Hepatic stellate cell (primary cell): Measurements from ENCODE around the gene OPRL1.
A peak's percentile ranks its signal among the peaks of the same experiment; 100 is the strongest.
"Not testable (repeated sequence)": the region's sequence is repeated elsewhere in the genome, so short reads cannot be mapped to it uniquely, and the experiment has no call there.

Experiments used
- DNase-seq: peaks from one replicate; pipeline ENCODE4 v3.0.0; 2011; ENCODE audit warnings: low spot score

The OPRL1 gene

DNA sequence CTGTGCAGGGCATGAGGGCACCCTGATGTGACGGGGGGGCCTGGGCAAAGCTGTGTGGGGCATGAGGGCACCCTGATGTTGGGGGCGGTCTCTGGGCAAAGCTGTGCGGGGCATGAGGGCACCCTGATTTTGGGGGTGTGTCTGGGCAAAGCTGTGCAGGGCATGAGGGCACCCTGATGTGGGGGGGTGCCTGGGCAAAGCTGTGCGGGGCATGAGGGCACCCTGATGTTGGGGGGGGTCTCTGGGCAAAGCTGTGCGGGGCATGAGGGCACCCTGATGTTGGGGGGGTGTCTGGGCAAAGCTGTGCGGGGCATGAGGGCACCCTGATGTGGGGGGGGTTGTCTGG lies 37.5 kb downstream of the OPRL1 start:
- not testable (repeated sequence) for DNase-seq

DNA sequence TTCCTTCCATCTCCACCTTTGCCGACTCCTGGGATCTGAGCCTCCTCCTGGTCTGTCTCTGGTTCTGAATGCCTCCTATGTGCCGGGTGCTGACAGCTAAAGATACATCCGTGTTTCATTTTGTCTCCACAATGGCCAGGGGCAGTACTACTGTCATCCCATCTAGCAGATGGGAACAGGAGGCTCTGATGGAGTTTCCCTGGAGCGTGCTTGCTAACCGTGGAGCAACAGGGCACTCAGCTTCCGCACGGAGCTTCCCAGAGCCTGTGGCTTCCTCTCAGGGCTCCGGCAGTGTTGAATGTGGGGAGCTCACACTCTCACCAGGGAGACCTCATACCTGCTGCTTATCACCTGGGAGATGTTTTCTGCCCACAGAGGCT lies 39.4 kb downstream of the OPRL1 start:
- DNase-seq: no peak

DNA sequence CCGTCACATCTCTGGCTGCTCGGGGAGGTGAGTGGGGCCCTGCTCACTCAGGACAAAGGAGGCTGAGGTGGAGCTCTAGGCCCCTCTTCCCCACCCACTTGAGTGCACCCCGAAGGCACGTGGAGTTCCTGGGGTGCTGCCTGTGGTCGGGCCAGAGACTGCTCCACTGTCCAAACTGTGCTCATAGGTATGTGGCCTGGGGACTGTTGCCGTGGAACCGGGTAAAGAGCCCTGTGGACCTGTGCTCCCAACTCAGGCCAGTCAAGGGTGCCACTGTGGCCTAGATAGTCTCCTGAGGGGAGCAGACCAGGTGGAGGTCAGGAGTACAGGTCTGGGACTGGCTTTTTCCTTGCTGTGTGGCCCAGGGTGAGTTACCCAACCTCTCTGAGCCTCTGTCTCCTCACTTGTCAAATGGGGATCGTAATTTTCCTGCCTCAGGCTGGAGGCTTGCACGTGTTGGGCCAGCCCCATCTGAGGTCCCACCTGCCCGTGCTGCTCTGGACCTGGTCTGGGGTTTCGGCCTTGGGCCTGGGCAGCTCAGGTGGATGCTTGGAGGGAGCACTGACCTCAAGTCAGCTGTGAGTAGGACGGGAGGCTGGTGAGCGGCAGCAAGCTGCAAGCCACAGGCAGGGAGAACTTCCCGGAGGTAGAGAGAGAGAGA lies 39.9 kb downstream of the OPRL1 start:
- DNase-seq: no peak

DNA sequence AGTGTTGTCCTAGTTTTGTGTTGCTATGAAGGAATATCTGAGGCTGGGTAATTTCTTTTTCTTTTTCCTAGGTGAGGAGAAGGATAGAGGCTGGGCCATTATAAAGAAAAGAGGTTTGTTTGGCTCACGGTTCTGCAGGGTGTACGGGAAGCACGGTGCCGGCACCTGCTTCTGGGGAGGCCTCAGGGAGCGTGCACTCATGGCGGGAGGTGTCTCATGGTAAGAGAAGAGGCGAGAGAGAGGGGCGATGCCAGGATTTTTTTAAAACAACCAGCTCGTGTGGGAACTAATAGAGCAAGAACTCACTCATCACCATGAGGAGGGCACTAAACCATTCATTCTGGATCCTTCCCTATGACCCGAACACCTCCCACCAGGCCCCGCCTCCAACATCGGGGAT lies 41.7 kb downstream of the OPRL1 start:
- no peak for DNase-seq

DNA sequence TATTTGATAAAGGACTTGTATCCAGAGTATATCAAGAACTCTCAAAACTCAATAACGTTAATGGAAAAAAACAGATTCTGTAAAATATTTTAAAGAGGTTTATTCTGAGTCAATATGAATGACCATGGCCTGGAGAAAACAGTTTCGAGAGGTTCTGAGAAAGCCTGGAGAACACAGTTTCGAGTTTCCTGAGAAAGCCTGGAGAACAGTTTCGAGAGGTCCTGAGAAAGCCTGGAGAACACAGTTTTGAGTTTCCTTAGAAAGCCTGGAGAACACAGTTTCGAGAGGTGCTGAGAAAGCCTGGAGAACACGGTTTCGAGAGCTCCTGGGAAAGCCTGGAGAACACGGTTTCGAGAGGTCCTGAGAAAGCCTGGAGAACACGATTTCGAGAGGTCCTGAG lies 43.0 kb downstream of the OPRL1 start:
- DNase-seq: not testable (repeated sequence)

DNA sequence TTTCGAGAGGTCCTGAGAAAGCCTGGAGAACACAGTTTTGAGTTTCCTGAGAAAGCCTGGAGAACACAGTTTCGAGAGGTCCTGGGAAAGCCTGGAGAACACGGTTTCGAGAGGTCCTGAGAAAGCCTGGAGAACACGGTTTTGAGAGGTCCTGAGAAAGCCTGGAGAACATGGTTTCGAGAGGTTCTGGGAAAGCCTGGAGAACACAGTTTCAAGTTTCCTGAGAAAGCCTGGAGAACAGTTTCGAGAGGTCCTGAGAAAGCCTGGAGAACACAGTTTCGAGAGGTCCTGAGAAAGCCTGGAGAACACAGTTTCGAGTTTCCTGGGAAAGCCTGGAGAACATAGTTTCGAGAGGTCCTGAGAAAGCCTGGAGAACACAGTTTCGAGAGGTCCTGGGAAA lies 43.6 kb downstream of the OPRL1 start:
- not testable (repeated sequence) for DNase-seq

DNA sequence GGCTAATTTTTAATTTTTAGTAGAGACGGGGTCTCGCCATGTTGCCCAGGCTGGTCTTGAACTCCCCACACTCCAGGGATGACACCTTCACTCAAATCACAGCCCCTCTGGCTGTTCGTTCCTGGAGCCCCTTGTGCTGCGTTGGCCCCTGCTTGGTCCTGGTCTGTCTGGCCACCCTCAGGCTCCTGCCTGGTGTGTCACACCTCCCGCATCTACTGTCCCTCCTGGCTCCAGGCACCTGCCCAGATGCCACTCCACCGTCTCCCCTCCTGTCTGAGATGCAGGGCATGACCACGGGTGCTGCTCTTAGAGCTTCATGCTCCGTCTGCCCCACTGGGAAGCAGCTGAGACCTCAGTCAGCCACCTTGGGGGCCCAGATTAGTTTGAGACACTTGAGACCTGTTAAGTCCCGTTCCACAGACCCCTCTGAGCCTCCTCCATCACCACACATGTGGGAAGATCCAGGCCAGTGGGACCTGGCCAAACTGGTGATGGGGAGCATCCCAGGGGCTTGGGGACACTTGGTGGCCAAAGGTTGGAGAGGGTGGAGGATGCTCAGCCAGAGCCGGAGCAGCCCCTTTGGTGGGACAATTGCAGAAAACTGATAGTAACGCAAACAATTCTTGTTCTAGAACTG lies 49.4 kb downstream of the OPRL1 start:
- DNase-seq: no peak

DNA sequence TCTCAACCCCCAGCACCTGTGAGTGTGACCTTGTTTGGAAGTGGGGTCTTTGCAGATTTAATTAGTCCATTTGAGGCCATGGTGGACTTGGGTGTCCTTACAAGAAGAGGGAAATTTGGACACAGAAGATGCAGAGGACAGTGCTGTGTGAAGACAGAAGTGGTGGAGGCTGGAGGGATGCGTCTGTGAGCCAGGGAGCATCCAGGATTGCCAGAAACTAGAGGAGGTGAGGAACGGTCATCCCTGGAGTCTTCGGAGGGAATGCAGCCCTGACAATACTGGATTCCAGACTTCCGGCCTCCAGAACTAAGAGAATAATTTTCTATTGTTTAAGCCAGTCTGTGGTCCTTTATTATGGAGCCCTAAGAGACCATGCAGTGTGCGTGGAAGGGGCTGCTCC lies 50.4 kb downstream of the OPRL1 start:
- no peak for DNase-seq

DNA sequence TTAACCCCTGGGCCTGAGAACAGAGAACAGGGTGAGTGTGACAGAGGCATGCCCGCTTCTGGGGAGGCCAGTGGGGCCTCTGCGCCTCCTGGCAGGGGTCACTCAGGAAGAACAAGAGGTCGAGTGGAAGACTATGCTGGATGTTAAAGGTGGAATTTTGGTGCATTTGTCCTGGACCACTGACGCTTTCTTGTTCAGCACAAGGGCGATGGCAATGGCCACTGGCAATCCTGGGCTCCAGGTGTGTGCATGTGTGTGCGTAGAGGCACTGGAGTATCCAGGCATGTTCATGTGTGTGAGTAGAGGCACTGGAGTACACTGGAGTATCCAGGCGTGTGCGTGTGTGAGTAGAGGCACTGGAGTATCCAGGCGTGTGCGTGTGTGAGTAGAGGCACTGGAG lies 51.0 kb downstream of the OPRL1 start:
- DNase-seq: no peak

DNA sequence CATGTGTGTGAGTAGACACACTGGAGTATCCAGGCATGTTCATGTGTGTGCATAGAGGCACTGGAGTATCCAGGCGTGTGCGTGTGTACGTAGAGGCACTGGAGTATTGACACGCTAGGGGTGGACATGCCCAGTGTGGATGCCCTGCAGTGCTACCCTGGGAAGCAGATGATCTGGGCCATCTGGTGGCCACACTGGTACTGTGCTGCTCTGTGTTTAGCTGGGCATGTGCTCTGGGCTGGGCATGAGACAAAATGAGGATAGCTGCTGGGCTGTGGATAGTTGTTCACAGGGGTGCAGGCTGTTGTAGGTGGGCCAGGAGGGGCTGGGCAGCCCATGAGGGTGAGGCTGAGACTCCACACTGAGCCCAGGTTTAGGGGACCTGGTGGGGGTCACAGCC lies 51.5 kb downstream of the OPRL1 start:
- DNase-seq: peak; percentile 71

DNA sequence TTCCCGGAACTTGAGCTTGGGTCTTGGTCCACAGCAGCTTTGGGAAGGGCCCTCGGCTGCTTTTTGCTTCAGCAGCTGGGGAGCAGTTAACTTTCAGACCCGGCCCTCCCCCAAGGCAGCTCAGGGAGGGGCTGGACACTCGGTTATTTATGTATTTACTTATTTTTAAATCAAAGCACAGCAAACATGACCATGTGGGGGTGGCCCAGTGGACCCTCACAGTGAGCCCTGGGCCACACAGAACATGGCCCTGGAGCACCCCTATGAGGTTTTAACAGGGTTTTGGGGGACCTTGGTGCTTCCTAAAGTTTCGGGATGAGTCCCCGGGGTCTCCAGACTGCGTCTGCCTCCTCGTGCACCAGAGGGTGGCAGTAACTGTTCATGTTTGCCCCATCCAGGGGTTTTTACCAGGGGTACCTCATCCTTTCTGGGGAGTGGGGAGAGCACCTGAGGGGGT lies 54.1 kb downstream of the OPRL1 start:
- DNase-seq: no peak

DNA sequence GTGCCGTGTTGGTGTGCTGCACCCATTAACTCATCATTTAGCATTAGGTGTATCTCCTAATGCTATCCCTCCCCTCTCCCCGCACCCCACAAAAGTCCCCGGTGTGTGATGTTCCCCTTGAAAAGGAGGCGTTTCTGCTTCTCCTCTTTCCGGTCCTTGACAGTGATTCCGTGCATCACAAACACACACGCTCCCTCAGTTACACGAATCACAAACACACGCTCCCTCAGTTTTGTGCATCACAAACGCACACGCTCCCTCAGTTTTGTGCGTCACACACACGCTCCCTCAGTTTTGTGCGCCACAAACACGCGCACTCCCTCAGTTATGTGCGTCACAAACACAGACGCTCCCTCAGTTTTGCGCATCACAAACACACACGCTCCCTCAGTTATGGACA lies 54.9 kb downstream of the OPRL1 start:
- not testable (repeated sequence) for DNase-seq

DNA sequence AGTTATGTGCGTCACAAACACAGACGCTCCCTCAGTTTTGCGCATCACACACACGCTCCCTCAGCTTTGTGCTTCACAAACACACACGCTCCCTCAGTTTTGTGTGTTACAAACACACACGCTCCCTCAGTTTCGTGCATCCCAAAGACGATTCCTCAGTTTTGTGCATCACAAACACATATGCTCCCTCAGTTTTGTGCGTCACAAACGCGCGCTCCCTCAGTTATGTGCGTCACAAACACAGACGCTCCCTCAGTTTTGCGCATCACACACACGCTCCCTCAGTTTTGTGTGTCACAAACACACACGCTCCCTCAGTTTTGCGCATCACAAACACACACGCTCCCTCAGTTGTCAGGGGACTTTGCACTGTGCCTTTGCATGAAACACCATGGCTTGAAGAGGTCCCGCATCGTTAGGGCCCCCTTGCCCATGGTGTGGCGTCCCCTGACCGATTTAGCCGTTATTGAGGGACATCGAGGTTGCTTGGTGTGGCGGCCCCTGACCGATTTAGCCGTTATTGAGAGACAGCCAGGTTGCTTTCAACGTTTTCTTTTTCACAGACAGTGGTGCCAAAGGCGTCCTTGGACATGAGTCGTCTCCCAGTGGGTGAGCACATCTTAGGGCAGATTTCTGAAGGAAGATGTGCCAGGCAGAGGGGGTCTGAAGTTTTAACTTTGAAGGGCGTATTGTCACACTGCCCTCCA lies 56.3 kb downstream of the OPRL1 start:
- DNase-seq: no peak

DNA sequence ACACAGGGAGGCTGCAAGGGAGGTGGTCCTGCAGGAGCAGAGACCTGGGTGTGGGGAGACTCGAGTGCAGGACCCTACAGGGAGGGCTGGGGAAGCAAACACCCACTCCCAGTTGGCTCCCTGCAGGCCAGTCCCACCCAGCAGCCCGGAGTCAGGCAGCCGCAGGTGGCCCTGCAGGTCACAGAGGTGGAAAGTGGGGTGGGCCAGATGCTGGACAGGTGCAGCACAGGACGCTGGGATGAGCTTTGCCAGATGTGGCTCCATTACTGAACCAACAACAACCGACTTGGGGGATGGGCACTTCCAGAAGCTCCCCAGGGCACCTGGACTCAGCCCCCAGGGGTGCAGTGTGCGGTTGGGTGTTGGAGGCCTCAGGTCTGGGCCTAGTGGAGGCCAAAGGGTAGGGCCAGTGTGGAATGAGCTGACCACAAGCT lies 57.7 kb downstream of the OPRL1 start:
- DNase-seq: no peak

DNA sequence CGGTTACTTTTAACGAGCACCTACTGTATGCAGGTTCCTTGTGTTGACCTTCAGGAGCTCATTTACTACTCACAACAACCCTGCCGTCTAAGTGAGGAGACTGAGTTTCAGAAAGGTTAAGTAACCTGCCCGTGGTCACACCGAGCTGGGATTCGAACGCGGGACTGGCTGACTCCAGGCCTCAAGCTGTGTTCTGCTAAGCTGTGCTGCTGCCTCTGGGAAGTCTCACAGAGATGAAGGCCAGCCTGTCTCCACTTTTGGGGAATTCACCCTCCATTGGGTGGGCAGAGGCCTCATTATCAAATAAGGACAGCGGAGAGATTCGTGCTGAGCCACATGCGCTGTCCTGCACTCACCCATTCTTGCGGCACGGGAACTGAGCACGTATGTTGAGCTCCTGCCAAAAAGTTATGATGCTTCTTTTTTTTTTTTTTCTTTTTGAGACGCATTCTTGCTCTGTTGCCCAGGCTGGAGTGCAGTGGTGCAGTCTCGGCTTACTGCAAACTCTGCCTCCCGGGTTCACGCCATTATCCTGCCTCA lies 58.5 kb downstream of the OPRL1 start:
- no peak for DNase-seq

DNA sequence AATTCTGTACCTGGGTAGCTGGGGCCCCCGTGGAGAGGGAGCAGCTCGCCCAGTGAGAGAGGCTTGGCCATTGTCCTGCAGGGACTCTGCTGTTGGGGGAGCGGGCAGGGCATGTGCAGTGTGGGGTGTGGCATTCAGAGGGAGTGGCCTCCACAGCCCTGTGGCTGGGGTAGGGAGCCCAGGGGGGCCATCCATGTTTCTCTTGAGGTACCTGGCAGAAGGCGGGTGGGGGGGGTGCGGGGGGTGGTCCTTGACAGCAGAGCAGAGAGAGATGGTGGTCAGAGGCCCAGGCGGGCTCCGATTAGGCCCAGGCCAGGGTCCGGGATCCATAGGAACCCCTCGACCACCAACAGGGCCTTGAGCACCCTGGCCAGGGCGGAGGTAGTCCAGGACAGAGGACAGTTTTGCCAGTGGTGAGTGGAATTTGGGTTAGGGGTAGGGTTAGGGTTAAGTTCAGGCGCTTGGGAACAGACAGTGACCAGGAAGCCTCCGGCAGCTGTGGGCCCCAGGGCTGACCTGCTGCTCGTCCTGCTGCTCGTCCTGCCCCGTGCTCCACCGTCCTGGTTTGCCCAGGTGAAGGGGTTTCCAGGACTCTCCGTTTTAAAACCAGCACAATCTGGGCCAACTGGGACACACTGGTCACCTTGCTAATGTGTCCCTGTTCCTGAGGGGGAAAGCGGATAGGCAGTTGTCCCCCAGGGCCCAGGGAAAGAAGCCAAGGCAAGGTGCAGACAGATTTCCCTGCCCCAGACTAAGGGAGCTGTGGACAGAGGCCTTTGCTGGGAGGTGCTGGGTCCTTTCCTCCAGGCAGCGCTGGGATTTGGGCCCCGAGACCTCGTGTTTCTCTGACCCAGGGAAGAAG lies 59.5 kb downstream of the OPRL1 start:
- no peak for DNase-seq

DNA sequence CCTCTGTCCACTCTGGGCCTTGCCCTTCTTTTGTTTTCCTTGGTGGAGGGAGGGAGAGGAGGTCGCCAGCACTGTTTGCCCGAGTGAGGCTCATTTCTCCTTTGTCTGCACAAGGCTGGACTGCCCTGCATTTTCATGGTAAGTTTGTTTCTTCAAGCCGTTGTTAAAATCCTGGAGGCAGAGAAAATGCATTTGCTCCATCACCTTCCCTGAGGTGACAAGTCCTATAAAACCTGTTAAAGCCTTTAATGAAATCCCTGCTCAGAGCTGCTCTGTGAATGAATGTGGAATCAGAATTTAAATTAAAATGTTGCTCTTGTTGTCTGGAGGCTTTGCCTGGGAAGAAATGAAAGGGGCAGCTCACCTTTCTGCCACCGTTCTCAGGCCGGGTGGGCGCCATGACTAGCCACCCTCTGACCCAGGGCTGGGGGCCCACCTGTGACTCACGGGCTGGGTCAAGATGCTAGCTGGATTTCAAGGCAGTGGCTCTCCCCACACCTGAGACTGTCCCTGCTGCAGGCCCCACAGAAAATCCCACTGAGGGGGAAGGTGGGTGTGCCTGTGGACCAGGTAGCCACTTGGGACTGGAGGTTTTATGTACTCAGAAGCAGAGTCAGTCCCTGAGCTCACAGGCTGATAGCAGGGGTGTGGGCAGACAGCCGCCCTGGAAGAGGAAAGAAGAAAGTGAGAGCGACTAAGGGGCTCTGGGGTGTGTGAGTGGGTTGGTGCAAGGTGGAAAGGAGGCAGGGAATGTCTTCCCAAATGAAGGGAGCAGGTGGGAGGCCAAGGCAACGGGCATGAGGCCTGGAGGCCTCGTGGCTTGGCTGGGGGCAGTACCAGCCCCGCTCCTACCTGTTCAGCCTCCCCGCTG lies 60.4 kb downstream of the OPRL1 start:
- DNase-seq: no peak

DNA sequence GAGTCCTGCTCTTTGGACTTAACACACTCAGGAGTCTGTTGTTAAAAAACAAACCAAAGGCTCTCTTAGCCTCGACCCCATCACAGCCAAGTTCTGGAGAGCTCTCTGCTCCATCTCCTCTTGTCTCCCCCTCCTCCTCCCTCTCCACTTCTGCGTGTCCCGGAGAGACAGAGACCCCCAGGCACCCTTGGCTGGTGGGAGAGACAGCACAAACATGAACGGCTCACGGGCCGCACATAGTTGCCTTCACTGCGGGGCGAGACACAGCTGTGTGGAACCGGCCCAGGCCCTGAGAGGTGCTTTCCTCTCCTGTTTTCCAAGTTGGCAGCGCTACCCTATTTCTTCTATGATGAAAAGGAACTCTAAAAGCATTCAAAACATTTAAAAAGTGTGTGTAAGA lies 61.1 kb downstream of the OPRL1 start:
- no peak for DNase-seq

DNA sequence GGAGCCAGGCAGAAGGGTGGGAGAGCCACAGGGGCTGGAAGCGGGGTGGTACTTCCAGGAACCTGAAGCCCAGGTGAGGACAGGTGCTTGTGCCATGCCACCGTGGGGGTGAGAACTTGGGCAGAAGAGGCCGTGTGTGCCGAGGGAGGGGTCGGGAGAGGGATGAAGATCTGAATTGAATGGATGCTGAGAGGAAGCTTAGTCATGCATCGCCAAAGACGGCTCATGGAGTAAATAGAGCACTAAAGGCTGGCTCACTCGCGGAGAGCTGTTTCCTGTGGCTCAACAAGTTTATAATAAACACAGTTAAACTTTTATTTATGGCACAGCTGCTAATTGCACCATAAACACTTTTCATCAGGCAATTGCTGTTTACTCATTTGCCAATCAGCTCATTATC lies 62.7 kb downstream of the OPRL1 start:
- no peak for DNase-seq

DNA sequence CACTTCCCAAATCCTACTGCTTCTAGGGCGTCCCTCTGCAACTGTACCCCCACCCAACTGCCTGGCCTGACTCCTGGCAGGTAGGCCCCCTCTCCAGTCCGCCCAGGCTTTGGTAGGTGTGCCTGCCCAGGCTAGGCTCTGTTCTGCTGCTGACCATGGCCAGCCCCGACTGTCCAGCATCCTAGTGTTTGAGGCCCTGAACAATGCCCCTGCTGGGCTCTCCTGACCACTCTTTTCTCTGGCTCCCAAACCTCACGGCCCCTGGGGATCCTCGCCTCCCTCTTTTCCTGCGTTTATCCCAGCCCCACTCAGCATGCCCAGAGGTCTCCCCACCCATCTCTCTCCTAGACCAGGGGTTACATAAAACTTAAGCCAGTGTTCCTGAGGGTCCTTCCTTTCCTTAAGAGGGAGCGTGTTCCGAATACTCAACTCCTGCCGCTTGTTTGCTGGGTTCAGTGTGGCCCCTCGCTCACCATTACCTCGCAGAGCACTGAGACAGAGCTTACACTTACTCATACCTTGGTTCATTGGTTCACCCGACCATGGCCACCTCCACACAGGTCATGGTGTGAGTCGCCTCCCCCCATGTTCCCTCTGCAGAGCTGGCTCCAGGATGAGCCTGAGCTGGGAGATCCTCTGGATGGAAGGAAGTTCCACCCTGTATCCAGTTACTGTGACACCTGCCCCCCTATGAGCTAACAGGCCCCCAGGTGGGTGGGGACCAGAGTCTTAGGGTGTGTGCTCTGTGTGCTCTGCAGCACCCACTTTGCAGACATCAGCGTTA lies 63.3 kb downstream of the OPRL1 start:
- DNase-seq: no peak
